ENCODE measurements around the gene MCTP1. TPM values are rescaled to one million over a fixed set of nuclear protein-coding genes. Genes with fewer than 3 reads are reported as not detected.
A peak's percentile ranks its signal among the peaks of the same experiment; 100 is the strongest.

Gene MCTP1
- total and polyA plus RNA-seq, 2 of the 8 experiments (the other 6 are each of a cell fraction or from before 2014, with no cell fraction given), result 0.56 to 3.4 TPM

GRCh38 chr5:95285409-95285755, 488 bp upstream of the MCTP1 start:
- H2AK5ac ChIP-seq (ENCODE audit: low read depth, low read length), result no peak overlapping the region
- no peaks in the 10 kb centered on the region for H3K79me1 ChIP-seq (ENCODE audit: low read depth, low read length)
- POLR2A ChIA-PET (ENCODE audit: partially characterized antibody), result no interaction called here
- H3K27ac ChIP-seq (ENCODE audit: low read depth, low read length), result no peak overlapping the region
- peaks cover 12% of the 10 kb centered on the region for H3K23me2 ChIP-seq (ENCODE audit: low read depth, low read length)
- H3K79me2 ChIP-seq (ENCODE audit: control insufficient read depth in 1 of 2, insufficient read depth in 2 of 2, low read length in 2 of 2), result no peaks in the 10 kb centered on the region
- H4K8ac ChIP-seq (ENCODE audit: extremely low read depth, insufficient read depth, low read length), result no peak overlapping the region; the same call in 1 of the 2 replicates
- H2BK120ac ChIP-seq (replicated peaks; ENCODE audit: low read depth, low read length), result no peak overlapping the region
- H3K4me2 ChIP-seq (ENCODE audit: insufficient read depth in 1 of 2, low read depth in 2 of 2, low read length in 2 of 2), result peak overlapping the region; percentile 83 to 92
- DNase-seq (ENCODE audit: low read depth in 1 of 2, low spot score in 2 of 2), result no peak
- no peaks in the 10 kb centered on the region for H4K20me1 ChIP-seq (replicated peaks in 1 of 2; ENCODE audit: control insufficient read depth in 1 of 2, insufficient read depth in 2 of 2, low read length in 2 of 2)
- H3K36me3 ChIP-seq (ENCODE audit: control insufficient read depth in 2 of 4, insufficient read depth in 4 of 4, low read length in 3 of 4), result no peaks in the 10 kb centered on the region
- no peak overlapping the region for H3K9ac ChIP-seq (replicated peaks in 1 of 4; ENCODE audit: extremely low read depth in 1 of 4, low read depth in 3 of 4, low read length in 3 of 4)
- H2BK15ac ChIP-seq (ENCODE audit: low read length), result no peak overlapping the region
- H3K27me3 ChIP-seq (replicated peaks in 1 of 4; ENCODE audit: control insufficient read depth in 3 of 4, extremely low read depth in 1 of 4, insufficient read depth in 3 of 4, low read length in 3 of 4), result peaks cover 2 to 22% (median 15%) of the 10 kb centered on the region in 4 experiments
- no peaks in the 10 kb centered on the region for H3K9me3 ChIP-seq (ENCODE audit: insufficient read depth in 2 of 2, low read depth in 1 of 2, low read length in 1 of 2)
- H4K91ac ChIP-seq (replicated peaks; ENCODE audit: insufficient read length, low read length), result no peak overlapping the region
- H3K56ac ChIP-seq (replicated peaks; ENCODE audit: insufficient read length, low read depth, low read length), result no peak overlapping the region
- WGBS, 2 experiments (ENCODE audit: extremely low coverage in 1 of 2, insufficient coverage in 1 of 2, insufficient read length in 1 of 2, insufficient replicate concordance in 2 of 2, low coverage in 1 of 2, low lambda C conversion rate in 2 of 2, missing lambda C conversion rate in 1 of 2), result 5% methylated on average over 13 of the region's 13 CpGs; no CpG with 5 or more reads in 1 of the 2 experiments
- H3K14ac ChIP-seq (ENCODE audit: insufficient read length), result no peak overlapping the region
- no peak overlapping the region for H3K23ac ChIP-seq (ENCODE audit: insufficient read length)
- H2BK12ac ChIP-seq (ENCODE audit: low read depth, low read length), result no peak overlapping the region
- H2BK5ac ChIP-seq (ENCODE audit: low read depth, low read length), result no peak overlapping the region
- no peak overlapping the region for H3K4ac ChIP-seq (replicated peaks; ENCODE audit: insufficient read length, low read depth, low read length)
- peak; percentile 59 for TF ChIP-seq EZH2 (IDR thresholded peaks at IDR 0.05; ENCODE audit: low read depth, low read length, severe bottlenecking)
- peak; percentile 57; the same call in 1 of the 2 replicates for TF ChIP-seq SUZ12 (IDR thresholded peaks at IDR 0.05; ENCODE audit: low read length)
- no peak for TF ChIP-seq NRF1 (IDR thresholded peaks at IDR 0.05; ENCODE audit: low read depth, low read length)
- H2BK20ac ChIP-seq (ENCODE audit: low read length), result no peak overlapping the region
- H4K5ac ChIP-seq (ENCODE audit: insufficient read length, low read depth, low read length), result no peak overlapping the region
- CTCF ChIA-PET (ENCODE audit: partially characterized antibody), result interaction anchor here (0.7 to 2.1 kb wide), 13 partner anchors 8 to 271 kb away, joined by 3 to 6 read pairs (median 4); no protein-coding TSS in a partner anchor
- H2AFZ ChIP-seq (ENCODE audit: low read length), result 0 out of 2 replicates have a peak overlapping the region, but pooled peaks have one; percentile 14
- FAIRE-seq, result no peak
- peaks cover 3 to 12% (median 8%) of the 10 kb centered on the region in 4 experiments; a peak in 6 of 7 replicates for H3K4me1 ChIP-seq (replicated peaks in 1 of 4; ENCODE audit: control insufficient read depth in 3 of 4, insufficient read depth in 4 of 4, low read length in 3 of 4)
- no peak overlapping the region for H3K18ac ChIP-seq (ENCODE audit: extremely low read depth, low read length)
- peak overlapping the region; percentile 45 to 88 (median 67) for H3K4me3 ChIP-seq (ENCODE audit: extremely low read depth in 1 of 4, insufficient read depth in 2 of 4, low read depth in 3 of 4, low read length in 4 of 4)

Data from H1 (cell line).